SHP77 treated with DMSO at 0.1 percent for 48 hours (cell line): ENCODE data around the gene SPTBN1.
"Not testable (repeated sequence)": the region's sequence is repeated elsewhere in the genome, so short reads cannot be mapped to it uniquely, and the experiment has no call there.

Experiments
- DNase-seq: peaks from one replicate; lab custom pipeline; 2025; lab: John Stamatoyannopoulos, UW

The SPTBN1 gene

DNA sequence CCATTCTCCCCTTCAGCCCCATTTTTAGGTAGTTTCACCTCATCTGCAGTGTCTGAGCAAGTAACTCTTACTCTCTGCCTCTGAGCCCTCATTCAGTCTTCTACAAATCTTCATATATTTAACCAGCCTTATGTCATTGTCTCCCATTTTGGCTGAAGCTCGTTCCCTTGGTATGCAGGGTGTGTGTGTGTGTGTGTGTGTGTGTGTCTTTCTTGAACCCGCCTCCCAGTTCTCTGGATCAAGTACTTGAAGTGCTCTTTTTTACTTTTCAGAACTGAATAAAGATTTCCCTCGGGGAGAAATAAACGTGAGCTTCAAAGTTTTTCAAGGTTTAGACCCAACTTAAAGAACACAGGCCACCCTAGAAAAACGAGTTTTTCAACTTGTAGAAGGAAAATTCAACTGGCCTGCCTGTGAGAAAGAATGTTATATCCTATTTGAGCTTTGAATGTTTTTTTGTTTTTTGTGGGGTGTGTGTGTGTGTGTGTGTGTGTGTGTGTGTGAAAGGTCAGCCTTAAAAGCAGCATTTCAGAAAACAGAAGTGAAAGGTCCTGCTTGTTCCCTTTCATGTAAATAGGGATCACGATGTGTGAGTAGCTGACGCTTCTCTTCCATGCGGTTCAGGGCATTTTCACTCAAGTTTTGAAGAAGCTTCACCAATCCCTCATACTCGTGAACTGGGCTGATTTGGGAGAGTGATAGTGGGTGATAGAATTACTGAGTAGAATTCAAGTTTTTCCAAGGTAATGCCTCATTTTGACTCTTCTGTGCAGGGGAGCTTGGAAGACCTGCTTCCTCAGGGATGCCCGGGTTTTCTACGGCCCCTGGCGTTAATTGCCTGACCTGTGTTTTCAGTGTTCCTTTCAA lies 216.7 kb downstream of the SPTBN1 start:
- DNase-seq = no peak

- DNase-seq = no peak
These were observed 217.4 kb downstream of the SPTBN1 start for GRCh38 chr2:54673501-54673998.

DNA sequence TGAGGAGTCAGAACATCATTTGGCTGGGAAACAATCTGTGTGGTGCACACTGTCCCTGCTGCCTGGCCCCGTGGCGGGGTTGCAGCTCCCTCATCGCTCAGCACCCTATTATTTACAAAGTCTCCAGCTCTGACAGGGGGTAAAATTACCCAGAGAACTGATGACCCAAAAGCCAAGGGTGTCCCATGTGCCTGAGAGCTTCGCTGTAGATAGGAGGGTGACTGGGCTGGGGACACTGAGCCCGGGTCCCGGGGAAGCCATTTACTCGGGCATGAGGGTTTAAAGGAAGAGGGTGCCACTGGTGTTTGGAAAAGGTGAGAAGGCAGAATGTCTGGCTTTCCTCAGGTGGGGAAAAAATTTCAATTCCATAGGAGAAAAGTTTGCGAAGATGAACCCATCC lies 219.2 kb downstream of the SPTBN1 start:
- DNase-seq = no peak

DNA sequence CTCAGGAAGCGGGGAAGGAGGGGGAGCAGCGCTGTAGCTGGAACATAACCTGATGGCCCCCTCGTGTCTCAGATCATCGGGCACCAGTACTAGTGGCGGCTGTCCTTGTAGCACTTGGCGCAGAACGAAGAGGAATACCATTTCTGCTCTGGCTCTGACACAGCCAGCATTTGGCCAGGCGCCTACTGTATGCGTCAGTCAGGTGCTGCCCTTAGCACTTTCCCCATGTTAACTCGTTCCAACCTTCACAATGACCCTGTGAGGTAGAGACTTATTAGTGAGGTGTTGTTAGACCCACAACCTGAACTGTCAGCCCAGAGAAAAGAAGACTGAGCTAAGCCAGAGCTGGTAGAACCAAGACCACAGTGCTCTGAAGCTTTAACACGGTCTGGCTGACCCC lies 219.6 kb downstream of the SPTBN1 start:
- no peak for DNase-seq

DNA sequence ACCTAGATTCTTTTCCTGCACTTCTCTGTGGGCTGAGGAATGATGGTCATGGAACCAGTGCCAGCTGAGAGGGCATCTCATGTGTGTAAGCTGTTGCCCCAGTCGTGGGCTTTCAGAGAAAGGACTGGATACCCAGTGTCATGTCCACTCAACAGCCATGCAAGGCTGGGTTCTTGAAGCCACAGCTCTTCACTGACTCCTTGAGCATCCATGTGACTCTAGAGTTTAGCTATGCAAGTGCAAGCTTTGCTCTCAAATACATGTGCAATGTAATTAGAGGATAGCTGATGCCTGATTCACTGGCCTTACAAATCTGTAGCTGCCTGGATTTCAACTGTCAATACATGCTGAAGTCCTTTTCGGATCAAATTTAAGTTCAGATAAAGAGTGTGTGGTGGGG lies 220.5 kb downstream of the SPTBN1 start:
- no peak for DNase-seq

- no peak for DNase-seq
These were observed 221.5 kb downstream of the SPTBN1 start for GRCh38 chr2:54677476-54678265.

DNA sequence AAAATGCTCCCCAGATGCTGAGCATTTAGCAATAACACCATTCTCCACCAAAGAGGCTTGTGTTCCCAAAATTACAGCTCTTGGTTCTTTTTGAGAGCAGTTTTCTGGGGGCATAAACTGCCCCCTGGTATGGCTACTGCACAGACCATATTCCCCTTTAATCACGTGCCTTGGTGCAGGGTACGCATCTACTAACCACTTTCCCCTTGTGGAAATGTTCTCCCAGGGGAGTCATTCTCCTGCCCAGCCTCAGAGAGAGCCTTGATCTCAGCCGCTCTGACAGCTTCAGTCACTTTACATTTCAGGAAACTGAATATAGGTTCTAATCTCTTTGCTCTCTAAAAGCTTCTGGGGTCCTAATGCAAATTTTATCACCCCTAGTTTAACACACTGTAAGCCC lies 222.6 kb downstream of the SPTBN1 start:
- no peak for DNase-seq

GRCh38 chr2:54680397-54681041 lies 224.4 kb downstream of the SPTBN1 start:
- no peak for DNase-seq

GRCh38 chr2:54681416-54681815 lies 225.3 kb downstream of the SPTBN1 start:
- DNase-seq = no peak

DNA sequence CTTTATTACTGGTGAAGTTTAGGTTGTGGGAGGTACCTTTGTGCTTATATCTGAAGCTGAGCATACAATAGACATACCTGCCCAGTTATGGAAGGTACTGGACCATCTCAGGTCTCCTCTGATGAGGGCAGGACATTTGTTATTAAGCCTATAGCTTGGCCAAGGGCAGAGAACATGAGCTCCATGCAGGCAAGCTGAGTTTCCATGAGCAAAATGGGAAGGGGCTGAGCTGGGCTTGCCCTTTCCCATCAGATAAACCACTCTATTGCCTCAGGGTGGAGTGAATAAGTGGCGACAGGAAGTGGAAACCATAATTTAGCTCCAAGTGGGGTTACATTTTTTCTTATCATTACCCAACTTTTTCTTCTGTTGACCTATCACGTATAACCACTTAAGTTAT lies 227.5 kb downstream of the SPTBN1 start:
- DNase-seq = no peak

DNA sequence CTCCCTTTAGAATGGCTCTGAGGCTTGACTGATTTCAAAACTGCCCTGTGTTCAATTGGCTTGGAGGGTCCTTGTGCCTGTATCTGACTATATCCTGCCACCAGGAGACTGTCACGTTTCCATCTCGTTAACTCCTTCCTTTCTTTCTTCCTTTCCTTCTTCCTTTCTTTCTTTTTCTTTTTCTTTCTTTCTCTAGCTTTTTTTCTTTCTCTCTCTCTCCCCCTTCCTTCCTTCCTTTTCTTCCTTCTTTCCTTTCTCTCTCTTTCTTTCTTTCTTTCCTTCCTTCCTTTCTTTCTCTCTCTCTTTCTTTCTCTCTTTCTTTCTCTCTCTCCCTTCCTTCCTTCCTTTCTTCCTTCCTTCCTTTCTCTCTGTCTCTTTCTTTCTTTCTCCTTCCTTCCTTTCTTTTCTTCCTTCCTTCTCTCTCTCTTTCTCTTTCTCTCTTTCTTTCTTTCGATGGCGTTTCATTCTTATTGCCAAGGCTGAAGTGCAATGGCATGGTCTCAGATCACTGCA lies 229.2 kb downstream of the SPTBN1 start:
- no peak for DNase-seq

DNA sequence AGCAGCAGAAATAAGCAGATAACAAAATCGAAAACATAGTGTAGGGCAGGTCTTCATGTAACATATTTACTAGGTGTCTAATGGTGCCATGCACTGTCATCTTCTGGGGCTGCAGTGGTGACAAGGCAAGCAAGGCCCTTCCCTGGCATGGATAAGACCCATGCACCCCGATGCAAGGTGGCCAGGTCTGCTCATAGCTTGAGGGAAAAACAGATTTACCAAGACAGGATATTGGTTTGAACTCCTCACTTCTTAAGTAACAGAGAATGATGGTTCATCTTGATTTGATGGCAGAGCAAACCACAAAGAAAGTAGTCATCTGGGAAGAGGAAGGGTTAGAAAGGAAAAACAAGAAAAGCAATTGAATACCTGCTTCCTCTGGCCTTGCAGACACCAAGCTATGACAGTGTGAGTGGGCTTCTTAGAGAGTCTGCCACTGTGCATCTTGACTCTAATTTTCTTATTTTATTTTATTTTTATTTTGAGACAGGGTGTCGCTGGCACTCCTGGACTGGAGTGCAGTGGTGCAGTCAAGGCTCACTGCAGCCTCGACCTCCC lies 231.5 kb downstream of the SPTBN1 start:
- DNase-seq = no peak

- DNase-seq = no peak
These were observed 235.5 kb downstream of the SPTBN1 start for GRCh38 chr2:54691445-54692135.

GRCh38 chr2:54692556-54692955 lies 236.4 kb downstream of the SPTBN1 start:
- no peak for DNase-seq

- no peak for DNase-seq
These were observed 239.3 kb downstream of the SPTBN1 start for GRCh38 chr2:54695378-54695777.

DNA sequence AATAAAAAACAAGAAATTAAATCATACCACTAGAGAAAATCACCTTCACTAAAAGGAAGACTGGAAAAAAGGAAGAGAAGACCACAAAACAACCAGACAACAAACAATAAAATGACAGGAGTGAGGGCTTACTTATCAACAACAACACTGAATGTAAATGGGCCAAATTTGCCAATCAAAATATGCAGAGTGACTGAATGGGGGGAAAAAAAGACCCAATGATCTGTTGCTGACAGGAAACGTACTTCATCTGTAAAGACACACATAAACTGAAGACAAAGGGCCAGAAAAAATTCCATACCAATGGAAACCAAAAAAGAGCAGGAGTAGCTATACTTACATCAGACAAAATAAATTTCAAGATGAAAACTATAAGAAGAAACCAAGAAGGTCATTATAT lies 241.8 kb downstream of the SPTBN1 start:
- no peak for DNase-seq

DNA sequence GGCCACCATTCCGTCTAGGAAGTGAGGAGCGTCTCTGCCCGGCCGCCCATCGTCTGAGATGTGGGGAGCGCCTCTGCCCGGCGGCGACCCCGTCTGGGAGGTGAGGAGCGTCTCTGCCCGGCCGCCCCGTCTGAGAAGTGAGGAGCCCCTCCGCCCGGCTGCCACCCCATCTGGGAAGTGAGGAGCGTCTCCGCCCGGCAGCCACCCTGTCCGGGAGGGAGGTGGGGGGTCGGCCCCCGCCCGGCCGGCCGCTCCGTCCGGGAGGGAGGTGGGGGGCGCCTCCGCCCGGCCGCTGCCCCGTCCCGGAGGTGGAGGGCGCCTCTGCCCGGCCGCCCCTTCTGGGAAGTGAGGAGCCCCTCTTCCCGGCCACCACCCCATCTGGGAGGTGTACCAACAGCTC lies 242.8 kb downstream of the SPTBN1 start:
- not testable (repeated sequence) for DNase-seq

DNA sequence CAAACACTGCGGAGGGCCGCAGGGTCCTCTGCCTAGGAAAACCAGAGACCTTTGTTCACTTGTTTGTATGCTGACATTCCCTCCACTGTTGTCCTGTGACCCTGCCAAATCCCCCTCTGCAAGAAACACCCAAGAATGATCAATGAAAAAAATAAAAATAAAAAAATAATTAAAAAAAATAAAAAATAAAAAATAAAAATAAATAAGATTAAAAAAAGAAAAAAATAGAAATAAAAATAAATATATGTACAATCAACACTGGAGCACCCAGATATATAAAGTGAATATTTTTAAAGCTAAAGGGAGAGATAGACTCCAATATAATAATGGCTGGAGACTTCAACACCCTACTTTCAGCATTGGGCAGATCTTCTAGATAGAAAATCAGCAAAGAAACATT lies 243.5 kb downstream of the SPTBN1 start:
- no peak for DNase-seq

- no peak for DNase-seq
These were observed 244.9 kb downstream of the SPTBN1 start for GRCh38 chr2:54701029-54701428.

GRCh38 chr2:54704238-54704637 lies 248.1 kb downstream of the SPTBN1 start:
- DNase-seq = no peak
